Measurements from ENCODE around the gene PKP3. TPM values are rescaled to one million over a fixed set of nuclear protein-coding genes. Genes with fewer than 3 reads are reported as not detected.
"Not testable (repeated sequence)": the region's sequence is repeated elsewhere in the genome, so short reads cannot be mapped to it uniquely, and the experiment has no call there.

PKP3 gene
- total and polyA plus RNA-seq, 2 donors (not counting 1 experiment from before 2014, with no cell fraction given): 0.78 TPM; not detected in 1

GRCh38 chr11:362642-363442, 31.2 kb upstream of the PKP3 start:
- Mint-ChIP-seq H3K27ac (no peak overlapping the region), H3K4me3 (no peak overlapping the region), H3K27me3 (peaks cover 16% of the 10 kb centered on the region), H3K4me1 (peaks cover 2% of the 10 kb centered on the region), H3K9me3 (ENCODE audit: insufficient read depth) (no peaks in the 10 kb centered on the region)
- no peak for TF ChIP-seq EZH2 (IDR thresholded peaks at IDR 0.05; ENCODE audit: borderline replicate concordance, insufficient read depth, low read depth, low read length, poor library complexity, severe bottlenecking)
- no peak for TF ChIP-seq CTCF (IDR thresholded peaks at IDR 0.05)
- Histone ChIP-seq H3K9ac (ENCODE audit: low read length) (no peak overlapping the region), H3K9me3 (ENCODE audit: control extremely low read depth in 1 of 3, control insufficient read depth in 2 of 3, insufficient read depth in 1 of 3, low read length in 2 of 3) (peaks cover 0 to 18% (median 0%) of the 10 kb centered on the region in 3 donors), H3K79me2 (ENCODE audit: control insufficient read depth, insufficient read depth, low read length) (no peaks in the 10 kb centered on the region), H3K27me3 (replicated peaks in 1 of 4; ENCODE audit: control extremely low read depth in 1 of 4, control insufficient read depth in 3 of 4, insufficient read depth in 4 of 4, low read length in 3 of 4) (peaks cover 0 to 28% (median 7%) of the 10 kb centered on the region in 4 experiments), H3K4me2 (replicated peaks; ENCODE audit: low read depth, low read length, poor library complexity, severe bottlenecking) (no peak overlapping the region), H3K36me3 (replicated peaks in 1 of 2; ENCODE audit: control extremely low read depth in 1 of 2, control insufficient read depth in 1 of 2, extremely low read depth in 1 of 2, insufficient read depth in 2 of 2, low read length in 1 of 2) (no peaks in the 10 kb centered on the region), H3K27ac (ENCODE audit: low read length in 2 of 2) (no peak overlapping the region), H3K4me3 (ENCODE audit: control extremely low read depth in 1 of 5, extremely low read depth in 1 of 5, insufficient read depth in 1 of 5, low read depth in 2 of 5, low read length in 4 of 5) (no peak overlapping the region), H4K20me1 (ENCODE audit: control insufficient read depth, insufficient read depth, low read length, poor library complexity, severe bottlenecking) (no peaks in the 10 kb centered on the region), H2AFZ (ENCODE audit: insufficient read depth, low read depth, low read length, poor library complexity, severe bottlenecking) (no peak overlapping the region), H3K4me1 (ENCODE audit: control insufficient read depth in 2 of 2, insufficient read depth in 2 of 2, low read length in 2 of 2) (peaks cover 0 to 5% of the 10 kb centered on the region in 2 donors)
- ChIA-PET CTCF (interaction anchor here (1.1 to 8.2 kb wide), 3 partner anchors 57 to 151 kb away, joined by 3 to 52 read pairs (median 15); no protein-coding TSS in a partner anchor), POLR2A (interaction anchor here (0.8 to 1.3 kb wide), 3 partner anchors 80 to 112 kb away, joined by 3 to 5 read pairs (median 3); no protein-coding TSS in a partner anchor)
- WGBS (ENCODE audit: insufficient coverage): 88% methylated on average over 36 of the region's 36 CpGs
- intact Hi-C loops (cut with micrococcal nuclease): no loop called here
- DNase-seq: no peak
- no peak for ATAC-seq (ENCODE audit: low read depth)

- H3K27ac ChIP-seq (ENCODE audit: low read length in 2 of 2): not testable (repeated sequence)
Observed at GRCh38 chr11:363443-363805, 30.6 kb upstream of the PKP3 start.

More at GRCh38 chr11:363443-363805, 30.6 kb upstream of the PKP3 start:
- H4K20me1 ChIP-seq (ENCODE audit: control insufficient read depth, insufficient read depth, low read length, poor library complexity, severe bottlenecking); H2AFZ ChIP-seq (ENCODE audit: insufficient read depth, low read depth, low read length, poor library complexity, severe bottlenecking); H3K4me3 Mint-ChIP-seq; ATAC-seq (ENCODE audit: low read depth); H3K9ac ChIP-seq (ENCODE audit: low read length); H3K9me3 Mint-ChIP-seq (ENCODE audit: insufficient read depth); H3K4me2 ChIP-seq (replicated peaks; ENCODE audit: low read depth, low read length, poor library complexity, severe bottlenecking); H3K36me3 ChIP-seq (replicated peaks in 1 of 2; ENCODE audit: control extremely low read depth in 1 of 2, control insufficient read depth in 1 of 2, extremely low read depth in 1 of 2, insufficient read depth in 2 of 2, low read length in 1 of 2); intact Hi-C loops (cut with micrococcal nuclease); H3K4me3 ChIP-seq (ENCODE audit: control extremely low read depth in 1 of 5, extremely low read depth in 1 of 5, insufficient read depth in 1 of 5, low read depth in 2 of 5, low read length in 4 of 5); H3K79me2 ChIP-seq (ENCODE audit: control insufficient read depth, insufficient read depth, low read length); H3K27ac Mint-ChIP-seq; DNase-seq; H3K4me1 Mint-ChIP-seq: not testable (repeated sequence)
- Histone ChIP-seq H3K9me3 (ENCODE audit: control extremely low read depth in 1 of 3, control insufficient read depth in 2 of 3, insufficient read depth in 1 of 3, low read length in 2 of 3) (peaks cover 0 to 18% (median 0%) of the 10 kb centered on the region in 3 donors), H3K4me1 (ENCODE audit: control insufficient read depth in 2 of 2, insufficient read depth in 2 of 2, low read length in 2 of 2) (peaks cover 4 to 10% of the 10 kb centered on the region in 2 donors), H3K27me3 (replicated peaks in 1 of 4; ENCODE audit: control extremely low read depth in 1 of 4, control insufficient read depth in 3 of 4, insufficient read depth in 4 of 4, low read length in 3 of 4) (peaks cover 0 to 34% (median 12%) of the 10 kb centered on the region in 4 experiments)
- ChIA-PET POLR2A (interaction anchor here (0.8 to 1.3 kb wide), 3 partner anchors 79 to 113 kb away, joined by 3 to 5 read pairs (median 3); no protein-coding TSS in a partner anchor), CTCF (interaction anchor here (1.1 to 8.2 kb wide), 2 partner anchors 112 to 152 kb away, joined by 3 to 52 read pairs; no protein-coding TSS in a partner anchor)
- peaks cover 22% of the 10 kb centered on the region for H3K27me3 Mint-ChIP-seq
- WGBS (ENCODE audit: insufficient coverage): 90% methylated on average over 22 of the region's 22 CpGs
